Activated T-cell treated with anti-CD3 and anti-CD28 coated beads, Interleukin-2, amount 50 U/mL, for 1 hour (primary cell): Measurements from ENCODE around the gene ABHD18.
"Not testable (repeated sequence)": the region's sequence is repeated elsewhere in the genome, so short reads cannot be mapped to it uniquely, and the experiment has no call there.

Experiments used
- DNase-seq: peaks from one replicate; pipeline ENCODE4 v3.0.0-alpha.2; 2020

ABHD18 gene

DNA sequence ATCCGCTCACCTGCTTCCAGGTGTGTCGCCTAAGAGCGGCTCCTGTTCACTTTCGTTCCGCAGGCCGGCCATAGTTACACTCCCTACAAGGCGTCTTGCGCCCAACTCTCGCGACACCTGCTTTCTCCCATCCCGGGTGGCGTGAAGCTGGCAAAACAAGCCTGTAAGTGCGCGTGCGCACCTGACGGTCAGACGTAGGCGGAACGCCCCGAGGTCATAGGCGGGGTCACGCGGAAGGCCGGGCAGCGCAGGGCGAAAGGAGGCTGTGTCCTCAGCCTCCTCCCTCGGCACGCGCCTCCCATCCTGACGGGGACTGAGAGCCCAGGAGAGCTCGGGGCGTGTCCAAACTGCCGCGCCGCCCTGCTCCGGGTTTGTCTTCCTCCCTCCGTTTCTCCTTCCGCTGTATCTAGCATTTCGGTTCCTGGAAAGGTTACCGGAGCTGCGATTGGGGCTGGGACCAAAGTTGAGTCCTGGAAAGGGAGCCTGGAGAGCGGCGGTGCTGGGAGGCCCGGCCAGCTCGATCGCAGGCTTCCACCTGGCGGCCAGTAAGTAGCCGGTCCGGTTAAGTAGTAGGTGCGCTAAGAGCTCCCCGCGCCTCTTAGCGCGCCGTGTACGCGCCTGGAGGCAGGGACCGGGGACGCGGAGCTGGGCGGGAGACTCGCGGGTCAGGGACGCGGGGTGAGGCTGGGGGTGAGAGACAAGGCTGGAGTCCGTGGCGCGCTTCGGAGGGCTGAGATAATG lies at the start of gene ABHD18, which contains the start of gene MFSD8:
ABHD18 (plus strand) TSS at position 345 of the 741 bp plus-strand sequence. CDS start 17,550 bp downstream, outside the sequence.
MFSD8 (minus strand) TSS at position 112 of the 741 bp plus-strand sequence; CDS start at position 72, 40 bp downstream.
- DNase-seq: peak; percentile 98

GRCh38 chr4:127916512-127916911 lies 48.7 kb upstream of the ABHD18 start:
- no peak for DNase-seq

DNA sequence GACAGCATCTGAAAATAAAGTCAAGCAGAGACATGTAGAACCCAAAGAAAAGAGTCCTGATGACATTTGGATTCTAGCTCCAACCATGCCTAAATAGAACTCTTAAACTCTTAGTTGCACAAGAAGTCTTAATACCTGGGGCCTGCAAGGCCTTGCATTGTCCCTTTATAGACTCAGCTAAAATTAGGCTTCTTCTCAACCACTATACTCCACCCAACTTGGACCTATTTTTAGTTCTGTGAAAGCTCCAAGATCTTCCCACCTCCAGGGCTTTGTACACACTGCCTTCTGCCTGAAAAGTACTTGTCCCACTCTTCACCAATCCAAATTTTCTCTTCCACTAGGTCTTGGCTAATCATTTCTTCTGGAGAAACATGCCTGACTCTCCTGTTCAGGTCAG lies 48.1 kb upstream of the ABHD18 start:
- no peak for DNase-seq

GRCh38 chr4:127920521-127920920 lies 44.7 kb upstream of the ABHD18 start:
- DNase-seq: no peak

DNA sequence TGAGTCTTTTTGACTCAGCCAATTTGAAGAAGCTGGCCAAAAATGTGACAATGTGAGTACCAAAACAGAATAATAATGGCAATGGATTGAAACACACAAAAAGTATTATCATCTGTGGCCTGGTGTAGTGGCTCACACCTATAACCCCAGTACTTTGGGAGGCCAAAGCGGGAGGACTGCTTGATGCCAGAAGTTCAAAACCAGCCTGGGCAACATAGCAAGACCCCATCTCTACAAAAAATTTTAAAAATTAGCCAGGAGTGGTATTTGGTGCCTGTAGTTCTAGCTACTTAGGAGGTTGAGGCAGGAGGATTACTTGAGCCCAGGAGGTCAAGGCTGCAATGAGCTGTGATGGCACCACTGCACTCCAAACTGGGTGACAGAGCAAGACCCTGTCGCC lies 43.0 kb upstream of the ABHD18 start:
- no peak for DNase-seq

DNA sequence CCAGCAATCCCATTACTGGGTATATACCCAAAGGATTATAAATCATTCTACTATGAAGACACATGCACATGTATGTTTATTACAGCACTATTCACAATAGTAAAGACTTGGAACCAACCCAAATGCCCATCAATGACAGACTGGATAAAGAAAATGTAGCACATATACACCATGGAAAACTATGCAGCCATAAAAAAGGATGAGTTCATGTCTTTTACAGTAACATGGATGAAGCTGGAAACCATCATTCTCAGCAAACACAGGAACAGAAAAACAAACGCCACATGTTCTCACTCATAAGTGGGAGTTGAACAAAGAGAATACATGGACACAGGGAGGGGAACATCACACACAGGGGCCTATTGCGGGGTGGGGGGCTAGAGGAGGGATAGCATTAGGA lies 39.5 kb upstream of the ABHD18 start:
- DNase-seq: not testable (repeated sequence)

- no peak for DNase-seq
These were observed 35.0 kb upstream of the ABHD18 start for GRCh38 chr4:127930175-127930574.

- DNase-seq: not testable (repeated sequence)
These were observed 33.4 kb upstream of the ABHD18 start for GRCh38 chr4:127931836-127932235.

- DNase-seq: no peak
These were observed 28.2 kb upstream of the ABHD18 start for GRCh38 chr4:127936974-127937373.

DNA sequence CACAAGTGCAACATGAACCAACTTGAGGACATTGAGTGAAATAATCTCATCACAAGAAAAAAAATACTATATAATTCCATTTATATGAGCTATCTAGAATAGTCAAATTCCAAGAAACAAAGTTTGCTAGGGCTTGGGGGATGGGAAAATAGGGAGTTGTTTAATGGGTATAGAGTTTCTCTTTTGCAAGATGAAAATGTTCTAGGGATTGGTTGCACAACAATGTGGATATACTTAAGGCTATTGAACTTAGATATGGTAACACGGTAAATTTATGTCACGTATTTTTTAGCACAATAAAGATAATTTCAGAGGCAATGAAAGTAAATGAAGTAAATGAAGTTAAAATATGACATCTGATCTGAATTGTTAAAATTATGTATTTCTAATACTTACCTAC lies 8.1 kb upstream of the ABHD18 start:
- no peak for DNase-seq

- no peak for DNase-seq
These were observed 5.4 kb upstream of the ABHD18 start for GRCh38 chr4:127959794-127960193.

DNA sequence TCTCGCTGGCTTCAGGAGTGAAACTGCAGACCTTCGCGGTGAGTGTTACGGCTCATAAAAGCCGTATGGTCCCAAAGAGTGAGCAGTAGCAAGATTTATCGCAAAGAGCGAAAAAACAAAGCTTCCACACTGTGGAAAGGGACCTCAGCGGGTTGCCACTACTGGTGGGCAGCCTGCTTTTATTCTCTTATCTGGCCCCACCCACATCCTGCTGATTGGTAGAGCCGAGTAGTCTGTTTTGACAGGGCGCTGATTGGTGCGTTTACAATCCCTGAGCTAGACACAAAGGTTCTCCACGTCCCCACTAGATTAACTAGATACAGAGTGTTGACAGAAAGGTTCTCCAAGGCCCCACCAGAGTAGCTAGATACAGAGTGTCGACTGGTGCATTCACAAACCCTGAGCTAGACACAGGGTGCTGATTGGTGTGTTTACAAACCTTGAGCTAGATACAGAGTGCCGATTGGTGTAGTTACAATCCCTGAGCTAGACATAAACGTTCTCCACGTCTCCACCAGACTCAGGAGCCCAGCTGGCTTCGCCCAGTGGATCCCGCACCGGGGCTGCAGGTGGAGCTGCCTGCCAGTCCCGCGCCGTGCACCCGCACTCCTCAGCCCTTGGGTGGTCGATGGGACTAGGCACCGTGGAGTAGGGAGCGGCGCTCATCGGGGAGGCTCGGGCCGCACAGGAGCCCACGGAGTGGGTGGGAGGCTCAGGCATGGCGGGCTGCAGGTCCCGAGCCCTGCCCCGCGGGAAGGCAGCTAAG lies 1.4 kb upstream of the ABHD18 start:
- peak; percentile 23 for DNase-seq

DNA sequence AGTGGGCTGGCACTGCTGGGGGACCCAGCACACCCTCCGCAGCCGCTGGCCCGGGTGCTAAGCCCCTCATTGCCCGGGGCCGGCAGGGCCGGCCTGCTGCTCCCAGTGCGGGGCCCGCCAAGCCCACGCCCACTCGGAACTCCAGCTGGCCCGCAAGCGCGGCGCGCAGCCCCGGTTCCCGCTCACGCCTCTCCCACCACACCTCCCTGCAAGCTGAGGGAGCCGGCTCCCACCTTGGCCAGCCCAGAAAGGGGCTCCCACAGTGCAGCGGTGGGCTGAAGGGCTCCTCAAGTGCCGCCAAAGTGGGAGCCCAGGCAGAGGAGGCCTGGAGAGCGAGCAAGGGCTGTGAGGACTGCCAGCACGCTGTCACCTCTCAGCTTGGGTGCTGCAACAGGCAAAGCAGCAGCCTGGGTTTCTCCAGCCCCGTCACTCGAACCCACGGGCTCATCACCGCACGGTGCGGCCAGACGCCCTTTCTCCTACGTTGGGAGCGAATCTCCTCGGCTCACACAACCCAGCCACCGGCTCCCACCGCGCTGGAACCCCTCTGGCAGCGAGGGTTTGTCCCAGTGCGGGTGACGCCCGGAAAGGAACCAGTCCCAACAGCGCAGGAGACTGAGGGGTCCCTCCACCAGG lies 662 bp upstream of the ABHD18 start:
- not testable (repeated sequence) for DNase-seq

- peak; percentile 69 for DNase-seq
These were observed 583 bp downstream of the ABHD18 start for GRCh38 chr4:127965803-127966175.

DNA sequence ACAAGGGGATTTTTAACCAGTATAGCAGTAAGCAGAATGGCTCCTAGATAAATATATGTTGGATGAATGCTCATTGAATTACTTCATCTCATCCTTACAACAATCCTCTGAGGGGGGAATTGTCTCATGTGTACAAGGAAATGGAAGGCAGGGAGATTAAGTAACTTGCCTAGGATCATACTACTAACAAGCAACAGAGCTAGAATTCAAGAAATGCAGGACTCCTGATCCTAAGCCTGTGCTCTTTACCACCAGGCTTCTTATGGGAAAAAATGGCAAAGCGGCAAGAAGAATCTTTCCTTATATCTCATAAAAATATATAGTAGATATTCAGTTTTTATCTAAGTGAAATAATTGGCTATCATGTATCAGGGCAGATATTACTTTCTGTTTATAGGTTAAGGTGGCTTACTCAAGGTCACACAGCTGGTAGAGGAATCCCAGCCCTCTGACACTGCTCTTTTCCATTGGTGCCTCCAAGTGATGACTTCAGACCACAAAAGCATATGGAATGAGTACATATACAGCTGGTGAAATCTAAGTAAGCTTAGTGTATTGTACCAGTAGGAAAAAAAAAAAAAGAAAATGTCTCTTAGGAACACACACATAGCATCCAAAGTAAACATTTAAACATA lies 2.1 kb downstream of the ABHD18 start:
- no peak for DNase-seq

- DNase-seq: no peak
These were observed 3.4 kb downstream of the ABHD18 start for GRCh38 chr4:127968586-127968985.

GRCh38 chr4:127970925-127971324 lies 5.7 kb downstream of the ABHD18 start:
- DNase-seq: not testable (repeated sequence)

GRCh38 chr4:127975121-127975770 lies 10.0 kb downstream of the ABHD18 start:
- no peak for DNase-seq

- no peak for DNase-seq
These were observed 13.7 kb downstream of the ABHD18 start for GRCh38 chr4:127978930-127979329.

DNA sequence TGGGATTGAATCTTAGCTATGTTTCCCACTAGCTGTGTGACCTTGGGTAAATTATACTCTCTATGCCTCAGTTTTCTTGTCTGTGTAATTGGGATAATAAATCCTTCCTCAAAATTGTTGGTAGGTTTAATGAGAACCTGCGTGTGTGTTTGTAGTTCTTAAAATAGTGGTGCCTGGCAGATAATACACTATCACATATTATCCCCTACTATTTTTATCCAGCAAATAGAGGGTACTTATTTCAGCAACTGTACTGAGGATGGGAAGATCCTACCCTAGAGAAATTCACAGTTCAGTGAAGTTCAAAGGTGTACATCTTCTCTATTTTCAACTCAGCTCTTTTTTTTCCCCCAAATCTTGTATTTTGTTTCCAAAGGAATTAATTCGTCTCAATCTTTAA lies 17.2 kb downstream of the ABHD18 start:
- no peak for DNase-seq

DNA sequence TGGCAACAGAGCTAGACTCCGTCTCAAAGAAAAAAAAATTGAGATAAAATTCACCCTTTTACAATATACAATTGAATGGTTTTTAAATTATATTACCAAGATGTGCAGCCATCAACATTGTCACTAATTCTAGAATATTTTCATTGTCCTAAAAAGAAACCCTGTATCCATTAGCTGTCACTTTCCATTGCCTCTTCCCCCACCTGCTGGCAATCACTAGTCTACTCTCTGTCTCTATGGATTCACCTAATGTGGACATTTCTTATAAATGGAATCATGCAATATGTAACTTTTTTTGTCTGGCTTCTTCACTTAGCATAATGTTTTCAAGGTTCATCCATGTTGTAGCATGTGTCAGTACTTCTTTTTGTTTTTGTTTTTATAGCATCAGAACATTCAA lies 20.8 kb downstream of the ABHD18 start:
- DNase-seq: no peak

- DNase-seq: no peak
These were observed 23.4 kb downstream of the ABHD18 start for GRCh38 chr4:127988638-127989037.

DNA sequence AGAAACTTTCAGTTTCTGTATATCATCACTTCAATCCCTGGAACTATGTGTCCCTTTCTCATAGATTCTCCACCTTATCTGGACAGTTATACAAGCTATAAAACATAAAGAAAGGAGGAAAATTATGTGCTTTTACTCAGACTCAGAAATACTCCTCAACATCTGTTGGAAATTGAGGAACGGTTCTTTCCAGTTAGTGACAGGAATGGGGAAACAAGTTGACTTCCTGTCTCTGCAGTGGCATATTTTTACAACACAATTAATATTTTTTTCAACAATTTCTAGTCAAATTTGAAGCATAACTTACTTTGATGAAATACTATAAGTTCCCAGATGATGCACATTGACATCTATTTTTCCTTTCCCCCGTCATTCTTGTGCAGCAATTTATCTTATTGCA lies 27.9 kb downstream of the ABHD18 start:
- no peak for DNase-seq
